Breast epithelium (tissue), 4 donors: Measurements from ENCODE around the gene CCDC9B. TPM values are rescaled to one million over a fixed set of nuclear protein-coding genes. Genes with fewer than 3 reads are reported as not detected.

Experiments used
- DNase-seq, 2 donors: peaks; one replicate each; pipeline ENCODE4 v3.0.0-alpha.2; 2019; ENCODE audit warnings: low spot score in 2 of 2
- H3K27ac ChIP-seq, 2 donors: fragments of 200-600 bp; sonication (generic) in 1 of 2; one replicate each; pipeline ENCODE4 v1.5.1; 2016 to 2019; ENCODE audit warnings: mild to moderate bottlenecking in 1 of 2
- H3K27me3 ChIP-seq, 2 donors: fragments of 200-600 bp; sonication (generic) in 1 of 2; one replicate each; pipeline versions ENCODE4 v1.5.1 to v1.6.0; 2017 to 2019; ENCODE audit warnings: control low read depth in 1 of 2, mild to moderate bottlenecking in 1 of 2
- H3K36me3 ChIP-seq: fragments of 200-600 bp; one replicate; pipeline ENCODE4 v1.5.1; 2019
- H3K4me1 ChIP-seq, 2 donors: fragments of 200-600 bp; sonication (generic); one replicate each; pipeline ENCODE4 v1.5.1; 2016 to 2019; ENCODE audit warnings: control low read depth in 1 of 2
- H3K4me3 ChIP-seq, 3 donors: fragments of 200-600 bp; sonication (generic); 1 replicate in 2 of 3; 2 replicates in 1 of 3; pipeline ENCODE4 v1.5.1; 2016 to 2019; ENCODE audit warnings: mild to moderate bottlenecking in 3 of 3, moderate library complexity in 2 of 3
- H3K9me3 ChIP-seq, 2 donors: fragments of 200-600 bp; sonication (generic) in 1 of 2; one replicate each; pipeline ENCODE4 v1.5.1; 2016 to 2019; ENCODE audit warnings: control low read depth in 1 of 2
- CTCF ChIP-seq, 3 donors: fragments of 450-650 bp; IDR thresholded peaks; one replicate each; pipeline ENCODE4 v1.5.1; 2016 to 2017; ENCODE audit warnings: antibody characterized with exemption in 3 of 3, mild to moderate bottlenecking in 3 of 3, moderate library complexity in 3 of 3
- POLR2A ChIP-seq: fragments of 450-650 bp; IDR thresholded peaks from one replicate; pipeline ENCODE4 v1.6.1; 2016; ENCODE audit warnings: antibody characterized with exemption, mild to moderate bottlenecking, moderate library complexity
- POLR2AphosphoS5 ChIP-seq, 3 donors: sonication (generic); formaldehyde crosslinking; IDR thresholded peaks; one replicate each; pipeline ENCODE4 v1.6.1; 2017; ENCODE audit warnings: antibody characterized with exemption in 3 of 3
- intact Hi-C: fragments of 100-400 bp; cut with DNase I; formaldehyde crosslinking; loops from one replicate; pipeline ENCODE4 v1.15.1; 2023; ENCODE audit warnings: low total_unique reads
- total RNA-seq, 3 donors: library from RNA; depleted of rRNA; stranded (reverse); fragments of >200 nt; gene quantifications; one replicate each; pipeline ENCODE4 v1.1.0, GENCODE V29; 2016

Gene CCDC9B
- total RNA-seq, 3 donors from 2014 or later, result 4.0 to 14.1 (median 9.4) TPM

- H3K9me3 ChIP-seq, result no peaks in the 10 kb centered on the region
- no peak for TF ChIP-seq CTCF (IDR thresholded peaks at IDR 0.05)
- no peak for TF ChIP-seq POLR2A
- no peak for TF ChIP-seq POLR2AphosphoS5 (IDR thresholded peaks at IDR 0.05)
- no peak for DNase-seq
- intact Hi-C loops, result no loop called here
- peak overlapping the region; percentile 78 to 79 for H3K27ac ChIP-seq
- no peaks in the 10 kb centered on the region for H3K27me3 ChIP-seq
- H3K36me3 ChIP-seq, result no peaks in the 10 kb centered on the region
- H3K4me3 ChIP-seq, result peak overlapping the region; percentile 64 to 94 (median 81)
- H3K4me1 ChIP-seq, result peaks cover 4 to 5% of the 10 kb centered on the region in 2 donors
Observed at GRCh38 chr15:40323953-40324937, 16.5 kb downstream of the CCDC9B start.

- H3K4me1 ChIP-seq, result peaks cover 4 to 5% of the 10 kb centered on the region in 2 donors
- H3K27me3 ChIP-seq, result no peaks in the 10 kb centered on the region
- intact Hi-C loops, result no loop called here
- peak; percentile 72 to 73 for DNase-seq
- H3K36me3 ChIP-seq, result no peaks in the 10 kb centered on the region
- TF ChIP-seq CTCF (IDR thresholded peaks at IDR 0.05) (peak; percentile 48 to 61 (median 58)), POLR2AphosphoS5 (IDR thresholded peaks at IDR 0.05) (peak in 1 of 3 donors; percentile 18), POLR2A (no peak)
- peak within 1 kb of the TSS; percentile 64 to 94 (median 81) for H3K4me3 ChIP-seq
- H3K9me3 ChIP-seq, result no peaks in the 10 kb centered on the region
- peak within 1 kb of the TSS; percentile 79 to 81 for H3K27ac ChIP-seq
Observed at GRCh38 chr15:40323239-40323952, 17.3 kb downstream of the CCDC9B start, which contains the start of gene INAFM2. INAFM2 (plus strand) TSS chr15:40323692; CDS start chr15:40324056, 364 bp downstream.

- peak overlapping the region; percentile 79 to 81 for H3K27ac ChIP-seq
- H3K27me3 ChIP-seq, result no peaks in the 10 kb centered on the region
- peaks cover 4 to 5% of the 10 kb centered on the region in 2 donors for H3K4me1 ChIP-seq
- no peak for DNase-seq
- intact Hi-C loops, result no loop called here
- no peaks in the 10 kb centered on the region for H3K36me3 ChIP-seq
- TF ChIP-seq POLR2A, result no peak
- H3K4me3 ChIP-seq, result peak overlapping the region; percentile 37 to 94 (median 81)
- no peaks in the 10 kb centered on the region for H3K9me3 ChIP-seq
Observed at GRCh38 chr15:40322531-40323238, 18.1 kb downstream of the CCDC9B start.

- Histone ChIP-seq H3K9me3 (no peaks in the 10 kb centered on the region), H3K27ac (no peak overlapping the region)
- DNase-seq, result no peak
Observed at GRCh38 chr15:40320931-40321371, 19.8 kb downstream of the CCDC9B start.

More at GRCh38 chr15:40320931-40321371, 19.8 kb downstream of the CCDC9B start:
- TF ChIP-seq CTCF (IDR thresholded peaks at IDR 0.05) (peak; percentile 85 to 88 (median 85)), POLR2A (no peak), POLR2AphosphoS5 (IDR thresholded peaks at IDR 0.05) (no peak)
- intact Hi-C loops, result no loop called here
- Histone ChIP-seq H3K36me3 (no peaks in the 10 kb centered on the region), H3K4me1 (peaks cover 4 to 5% of the 10 kb centered on the region in 2 donors), H3K27me3 (no peaks in the 10 kb centered on the region), H3K4me3 (no peak overlapping the region)
